Nephron (organoid): ENCODE measurements around the gene N4BP2.
"Not testable (repeated sequence)": the region's sequence is repeated elsewhere in the genome, so short reads cannot be mapped to it uniquely, and the experiment has no call there.

ENCODE experiments used
- H3K27ac Mint-ChIP-seq, 3 experiments: 2 replicates each; pipeline ENCODE4 v1.8.0; 2020; ENCODE audit warnings: mixed read lengths in 3 of 3, mild to moderate bottlenecking in 2 of 3, moderate library complexity in 1 of 3
- H3K27me3 Mint-ChIP-seq: 2 replicates; pipeline ENCODE4 v1.8.0; 2021; ENCODE audit warnings: low read depth, mild to moderate bottlenecking, moderate library complexity, mixed read lengths
- H3K36me3 Mint-ChIP-seq: 2 replicates; pipeline ENCODE4 v1.8.0; 2020; ENCODE audit warnings: low read depth, mixed read lengths
- H3K4me1 Mint-ChIP-seq: 2 replicates; pipeline ENCODE4 v1.8.0; 2020; ENCODE audit warnings: mixed read lengths
- H3K4me3 Mint-ChIP-seq, 3 experiments: 2 replicates each; pipeline ENCODE4 v1.8.0; 2020; ENCODE audit warnings: mild to moderate bottlenecking in 3 of 3, mixed read lengths in 3 of 3, moderate library complexity in 2 of 3
- H3K9me3 Mint-ChIP-seq: 2 replicates; pipeline ENCODE4 v1.8.0; 2020; ENCODE audit warnings: mixed read lengths
- CTCF ChIP-seq, 3 experiments: fragments of 200-600 bp; sonication (generic); IDR thresholded peaks; one replicate each; pipeline ENCODE4 v1.5.0; 2021; ENCODE audit warnings: antibody characterized with exemption in 3 of 3; ENCODE audit not compliant: unreplicated experiment in 3 of 3

The N4BP2 gene

DNA sequence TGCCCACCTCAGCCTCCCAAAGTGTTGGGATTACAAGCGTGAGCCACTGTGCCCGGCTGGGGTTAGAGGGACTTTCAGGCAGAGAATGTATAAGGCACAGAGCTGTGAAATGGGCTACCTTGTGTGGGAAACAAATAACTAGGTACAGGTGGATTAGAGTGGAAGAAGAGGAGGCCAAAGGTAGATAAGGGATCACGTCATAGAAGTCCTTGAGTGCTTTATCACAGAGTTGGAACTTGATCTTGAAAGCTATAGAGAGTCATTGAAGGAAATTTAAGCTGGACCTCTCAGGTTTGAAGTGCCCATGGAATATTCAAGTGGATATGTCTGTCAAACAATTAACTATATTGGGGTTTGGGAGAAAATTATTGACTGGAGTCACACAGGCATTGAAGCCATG lies 8.4 kb downstream of the N4BP2 start:
- no peak for TF ChIP-seq CTCF (IDR thresholded peaks at IDR 0.05; ENCODE audit: unreplicated experiment in 3 of 3)
- Mint-ChIP-seq H3K27me3 (no peaks in the 10 kb centered on the region), H3K27ac (no peak overlapping the region), H3K4me1 (peaks cover 7% of the 10 kb centered on the region), H3K9me3 (no peaks in the 10 kb centered on the region), H3K36me3 (peaks cover 59% of the 10 kb centered on the region), H3K4me3 (no peak overlapping the region)

DNA sequence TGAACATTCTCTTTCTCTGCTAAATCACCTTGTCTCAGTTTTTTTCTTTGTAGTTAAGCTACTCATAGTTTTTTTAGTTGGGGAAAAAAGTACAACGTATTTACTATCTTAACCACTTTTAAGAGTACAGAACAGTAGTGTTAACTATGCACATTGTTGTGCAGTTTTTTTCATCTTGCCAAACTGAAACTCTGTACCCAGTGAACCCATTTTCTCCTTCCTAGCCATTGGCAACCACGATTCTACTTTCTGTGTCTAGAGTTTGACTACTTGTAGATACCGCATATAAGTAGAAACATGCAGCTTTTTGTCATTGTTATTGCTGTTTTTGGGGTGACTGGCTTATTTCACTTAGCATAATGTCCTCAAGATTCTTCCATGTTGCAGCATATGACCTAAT lies 10.0 kb downstream of the N4BP2 start:
- Mint-ChIP-seq H3K36me3 (peaks cover 60% of the 10 kb centered on the region), H3K4me3 (no peak overlapping the region), H3K9me3 (no peaks in the 10 kb centered on the region), H3K4me1 (peaks cover 7% of the 10 kb centered on the region), H3K27me3 (no peaks in the 10 kb centered on the region), H3K27ac (no peak overlapping the region)
- TF ChIP-seq CTCF (IDR thresholded peaks at IDR 0.05; ENCODE audit: unreplicated experiment in 3 of 3) = no peak

- Mint-ChIP-seq H3K27me3 (no peaks in the 10 kb centered on the region), H3K27ac (no peak overlapping the region), H3K9me3 (no peaks in the 10 kb centered on the region), H3K4me1 (peaks cover 4% of the 10 kb centered on the region), H3K4me3 (no peak overlapping the region), H3K36me3 (peaks cover 53% of the 10 kb centered on the region)
- no peak for TF ChIP-seq CTCF (IDR thresholded peaks at IDR 0.05; ENCODE audit: unreplicated experiment in 3 of 3)
Observed at GRCh38 chr4:40070387-40070786, 13.7 kb downstream of the N4BP2 start.

- peaks cover 4% of the 10 kb centered on the region for H3K9me3 Mint-ChIP-seq
- no peak overlapping the region for H3K27ac Mint-ChIP-seq
- H3K36me3 Mint-ChIP-seq = peaks cover 49% of the 10 kb centered on the region
- no peaks in the 10 kb centered on the region for H3K4me1 Mint-ChIP-seq
- no peak overlapping the region for H3K4me3 Mint-ChIP-seq
- TF ChIP-seq CTCF (IDR thresholded peaks at IDR 0.05; ENCODE audit: unreplicated experiment in 3 of 3) = no peak
- H3K27me3 Mint-ChIP-seq = no peaks in the 10 kb centered on the region
Observed at GRCh38 chr4:40086421-40086820, 29.8 kb downstream of the N4BP2 start.

DNA sequence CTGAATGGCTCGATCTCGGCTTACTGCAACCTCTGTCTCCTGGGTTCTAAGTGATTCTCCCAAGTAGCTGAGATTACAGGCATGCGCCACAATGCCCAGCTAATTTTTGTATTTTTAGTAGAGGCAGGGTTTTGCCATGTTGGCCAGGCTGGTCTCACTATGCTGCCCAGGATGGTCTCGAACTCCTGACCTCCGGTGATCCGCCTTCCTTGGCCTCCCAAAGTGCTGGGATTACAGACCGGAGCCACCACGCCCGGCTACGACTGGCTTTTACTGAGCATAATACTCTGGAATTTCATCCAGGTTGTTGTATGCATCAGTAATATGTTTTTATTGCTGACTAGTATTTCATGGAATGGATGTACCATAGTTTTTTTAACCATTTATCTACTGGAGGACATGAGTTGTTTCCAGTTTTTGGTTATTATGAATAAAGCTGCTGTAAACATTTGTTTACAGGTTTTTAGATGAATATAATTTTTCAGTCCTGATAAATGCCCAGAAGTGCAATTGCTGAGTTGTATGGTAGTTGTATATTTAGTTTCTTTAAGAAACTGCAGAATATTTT lies 31.2 kb downstream of the N4BP2 start:
- Mint-ChIP-seq H3K4me3 (no peak overlapping the region), H3K27me3 (no peaks in the 10 kb centered on the region), H3K9me3 (peaks cover 4% of the 10 kb centered on the region), H3K36me3 (peaks cover 47% of the 10 kb centered on the region), H3K4me1 (no peaks in the 10 kb centered on the region), H3K27ac (no peak overlapping the region)
- no peak for TF ChIP-seq CTCF (IDR thresholded peaks at IDR 0.05; ENCODE audit: unreplicated experiment in 3 of 3)

DNA sequence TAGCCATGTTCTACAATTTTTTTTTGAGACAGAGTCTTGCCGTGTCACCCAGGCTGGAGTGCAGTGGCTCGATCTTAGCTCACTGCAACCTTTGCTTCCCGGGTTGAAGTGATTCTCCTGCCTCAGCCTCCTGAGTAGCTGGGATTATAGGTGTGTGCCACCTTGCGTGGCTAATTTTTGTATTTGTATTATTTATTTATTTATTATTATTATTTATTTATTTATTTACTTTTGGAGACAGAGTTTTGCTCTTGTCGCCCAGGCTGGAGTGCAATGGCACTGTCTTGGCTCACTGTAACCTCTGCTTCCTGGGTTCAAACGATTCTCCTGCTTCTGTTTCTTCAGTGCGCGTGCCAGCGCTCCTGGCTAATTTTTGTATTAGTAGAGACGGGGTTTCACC lies 36.8 kb downstream of the N4BP2 start:
- not testable (repeated sequence) for H3K4me1 Mint-ChIP-seq, H3K4me3 Mint-ChIP-seq, H3K9me3 Mint-ChIP-seq, H3K27me3 Mint-ChIP-seq, H3K27ac Mint-ChIP-seq
- H3K36me3 Mint-ChIP-seq = peaks cover 25% of the 10 kb centered on the region
